CD4-positive, alpha-beta T cell treated with Interleukin-17A for 4 hours (primary cell): Measurements from ENCODE around the gene CHMP6.

Experiments
- DNase-seq: peaks from one replicate; pipeline ENCODE4 v3.0.0-alpha.2; 2020; ENCODE audit warnings: mixed read lengths

CHMP6 gene

GRCh38 chr17:80971704-80972304, 19.8 kb upstream of the CHMP6 start:
- no peak for DNase-seq

- DNase-seq, result no peak
Observed at GRCh38 chr17:80976701-80977100, 14.9 kb upstream of the CHMP6 start.

DNA sequence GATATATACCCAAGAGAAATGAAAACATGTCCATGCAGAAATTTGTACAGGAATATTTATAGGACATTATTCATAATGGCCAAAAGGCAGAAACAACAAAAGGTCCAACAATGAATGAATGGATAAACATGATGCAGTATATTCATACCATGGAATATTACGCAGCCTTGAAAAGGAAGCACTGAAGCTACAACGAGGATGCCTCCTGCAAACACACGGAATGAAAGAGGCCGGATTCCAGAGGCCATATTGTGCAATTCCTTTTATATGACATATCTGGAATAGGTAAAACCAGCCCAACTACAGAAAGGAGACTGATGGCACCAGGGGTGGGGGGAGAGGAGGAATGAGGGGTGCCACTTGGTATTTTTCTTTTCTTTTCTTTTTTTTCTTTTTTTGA, 14.5 kb upstream of the CHMP6 start:
- DNase-seq, result no peak

- DNase-seq, result no peak
Observed at GRCh38 chr17:80978499-80979497, 12.8 kb upstream of the CHMP6 start.

DNA sequence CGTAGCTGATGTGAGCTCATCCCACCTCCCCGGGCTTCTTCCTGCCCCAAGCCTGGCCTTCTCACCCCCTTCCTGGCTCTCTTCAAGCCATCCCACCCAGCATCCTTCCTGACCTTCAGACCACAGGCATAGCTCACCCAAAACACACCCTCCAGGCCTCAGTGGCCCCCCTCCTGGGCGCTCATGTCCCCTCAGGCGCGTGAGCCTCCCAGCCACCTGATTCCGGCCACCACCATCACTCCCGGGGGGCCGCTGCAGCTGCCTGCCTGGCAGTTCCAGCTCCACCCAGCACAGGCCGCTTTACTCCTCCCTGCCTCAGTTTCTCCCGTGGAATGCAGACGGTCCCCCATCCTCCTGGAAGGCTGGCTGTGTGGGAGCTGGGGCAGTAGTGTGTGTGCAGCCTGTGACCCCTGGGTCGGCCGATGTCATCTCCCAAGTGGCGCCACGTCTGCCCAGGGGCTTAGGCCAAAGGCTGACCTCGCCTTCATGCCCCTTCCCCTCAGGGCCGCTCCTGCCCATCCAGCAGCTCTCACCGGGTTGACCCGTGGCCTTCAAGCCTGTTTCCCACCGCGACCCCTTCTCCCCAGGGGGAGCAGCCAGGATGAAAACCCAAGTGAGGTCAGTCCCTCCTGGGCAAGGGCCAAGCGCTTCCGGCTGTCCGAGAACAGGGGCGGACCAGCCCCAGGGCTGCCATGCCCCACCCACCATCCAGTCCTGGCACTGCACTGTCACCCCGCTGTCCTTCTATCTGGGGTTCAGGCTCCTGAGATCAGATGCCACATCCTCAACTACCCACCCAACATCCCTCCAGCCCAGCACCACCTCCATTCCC, 11.9 kb upstream of the CHMP6 start:
- DNase-seq, result no peak

GRCh38 chr17:80980397-80981061, 11.1 kb upstream of the CHMP6 start:
- peak; percentile 49 for DNase-seq

- peak; percentile 58 for DNase-seq
Observed at GRCh38 chr17:80981062-80981902, 10.4 kb upstream of the CHMP6 start.

DNA sequence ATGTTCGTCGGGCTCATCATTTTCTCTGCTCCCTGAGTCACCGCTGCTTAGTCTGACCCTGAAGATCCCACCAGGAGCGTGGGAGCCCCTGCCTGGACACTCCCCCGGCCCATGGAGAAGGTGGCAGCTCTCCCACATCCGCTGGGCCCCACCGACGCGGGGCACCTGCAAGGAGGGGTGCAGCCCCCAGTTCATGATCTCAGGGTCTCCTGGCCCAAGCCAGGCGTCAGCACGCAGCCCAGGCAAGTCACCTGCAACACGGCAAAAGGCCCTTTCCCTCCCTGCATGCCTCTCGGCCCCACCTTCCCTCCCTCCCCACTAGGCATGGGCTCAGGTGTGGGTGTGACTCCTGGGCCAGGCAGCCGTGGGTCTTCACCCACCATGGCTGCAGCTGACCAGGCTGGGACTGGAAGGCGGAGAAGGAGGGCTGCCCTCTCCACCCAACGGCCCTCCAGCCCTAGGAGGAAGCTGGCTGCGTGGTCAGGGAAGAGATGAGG, 9.7 kb upstream of the CHMP6 start:
- DNase-seq, result no peak

GRCh38 chr17:80982426-80982974, 9.1 kb upstream of the CHMP6 start:
- DNase-seq, result no peak

DNA sequence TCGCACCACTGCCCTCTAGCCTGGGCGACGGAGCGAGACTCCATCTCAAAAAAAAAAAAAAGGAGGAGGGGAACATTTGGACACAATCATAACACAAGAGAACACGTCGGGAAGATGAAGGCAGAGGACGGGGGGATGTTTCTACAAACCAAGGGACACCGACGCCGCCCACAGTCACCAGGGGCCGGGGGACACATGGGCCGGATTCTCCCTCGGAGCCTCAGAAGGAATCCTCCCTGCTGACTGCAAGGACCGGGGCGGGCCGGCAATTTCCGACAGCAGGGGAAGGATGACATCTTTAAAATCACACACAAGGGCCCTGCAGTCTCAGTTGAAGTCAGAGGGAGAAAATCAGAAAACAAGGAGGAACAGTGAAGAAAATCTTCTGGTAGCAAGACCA, 8.1 kb upstream of the CHMP6 start:
- DNase-seq, result no peak

DNA sequence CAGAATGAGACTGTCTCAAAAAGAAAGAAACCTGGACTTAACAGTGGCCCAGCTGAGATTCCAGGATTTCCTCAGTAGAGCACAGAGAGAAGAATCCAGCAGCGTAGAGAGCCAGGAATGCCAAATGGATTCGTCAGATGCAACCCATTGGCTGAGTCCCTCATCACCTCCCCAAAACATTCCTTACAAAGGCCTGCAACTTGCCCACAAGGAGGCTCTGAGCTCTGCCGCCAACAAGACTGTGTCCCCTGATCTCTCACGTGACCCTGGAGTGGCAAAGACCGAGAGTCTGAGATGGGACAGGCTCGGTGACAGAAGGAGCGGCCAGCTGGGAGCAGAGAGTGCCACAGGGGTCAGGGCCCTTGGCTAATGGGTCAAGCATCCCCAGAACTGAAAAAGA, 6.9 kb upstream of the CHMP6 start:
- no peak for DNase-seq

- no peak for DNase-seq
Observed at GRCh38 chr17:80986046-80986445, 5.6 kb upstream of the CHMP6 start.

DNA sequence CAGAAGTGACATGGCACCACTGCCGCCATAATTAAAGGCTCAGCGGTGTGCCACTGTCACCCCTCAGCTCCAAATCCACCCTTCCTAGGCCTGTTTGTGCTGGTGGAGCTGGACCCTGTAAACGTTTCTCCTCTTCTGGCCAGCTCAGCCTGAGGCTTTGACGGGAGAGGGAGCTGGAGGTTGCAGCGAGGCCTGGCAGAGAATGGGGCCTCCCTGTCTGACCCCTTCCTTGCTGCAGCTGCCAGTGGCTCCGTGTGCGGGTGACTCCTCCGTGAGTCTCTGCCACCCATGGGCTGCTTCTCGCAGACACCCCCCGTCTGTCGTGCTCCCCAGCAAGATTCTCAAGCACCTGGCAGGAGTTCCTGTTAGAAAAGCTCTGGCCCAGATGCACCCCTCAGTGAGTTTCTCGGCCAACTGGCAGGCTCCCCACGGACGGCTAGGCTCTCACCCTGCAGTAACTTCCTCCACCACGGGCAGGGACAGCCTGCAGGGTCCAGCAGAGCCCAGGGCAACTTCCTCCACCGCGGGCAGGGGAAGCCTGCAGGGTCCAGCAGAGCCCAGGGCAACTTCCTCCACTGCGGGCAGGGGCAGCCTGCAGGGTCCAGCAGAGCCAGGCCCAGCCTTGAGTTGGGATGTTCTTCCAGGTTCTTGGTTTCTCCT, 4.7 kb upstream of the CHMP6 start:
- no peak for DNase-seq

- DNase-seq, result no peak
Observed at GRCh38 chr17:80987941-80988461, 3.6 kb upstream of the CHMP6 start.

- no peak for DNase-seq
Observed at GRCh38 chr17:80989586-80989913, 2.1 kb upstream of the CHMP6 start.

GRCh38 chr17:80990921-80991644, 558 bp upstream of the CHMP6 start:
- DNase-seq, result no peak

GRCh38 chr17:80992077-80992947, 671 bp downstream of the CHMP6 start:
- no peak for DNase-seq

GRCh38 chr17:80992948-80993624, 1.4 kb downstream of the CHMP6 start:
- DNase-seq, result no peak
